ENCODE measurements around the gene DYNLT1. TPM values are rescaled to one million over a fixed set of nuclear protein-coding genes. Genes with fewer than 3 reads are reported as not detected.

The DYNLT1 gene
- total and polyA plus RNA-seq, 2 of the 4 experiments (the other 2 are of a cell fraction): 235 to 349 TPM

DNA sequence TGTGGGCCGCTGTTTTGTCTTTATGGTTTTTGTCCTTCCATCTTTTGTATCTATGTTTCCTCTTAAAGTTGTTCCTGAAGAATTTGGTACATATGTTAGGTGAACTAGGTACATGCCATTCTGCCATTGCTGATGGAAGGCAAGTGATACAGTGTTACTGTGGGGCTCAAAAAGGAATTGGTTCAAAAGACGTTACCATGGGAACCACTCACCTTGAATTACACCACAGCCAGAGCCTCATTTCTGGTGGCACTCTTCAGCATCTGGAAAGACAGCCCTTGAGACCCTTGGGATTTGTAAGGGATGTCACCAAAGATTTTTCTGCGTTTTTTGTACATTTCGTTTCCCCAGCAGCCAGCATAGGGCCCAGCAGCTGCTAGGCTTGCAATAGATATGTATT lies 52.7 kb downstream of the DYNLT1 start:
- dilution Hi-C loops (cut with HindIII; ENCODE audit: low sequenced_read_pairs, unreplicated experiment): no loop called here
- no CpG with 5 or more reads among the region's 4 CpGs for WGBS, 2 experiments (ENCODE audit: extremely low coverage in 2 of 2, insufficient read length in 1 of 2)
- Histone ChIP-seq H4K20me1 (ENCODE audit: insufficient read depth, low read length) (no peaks in the 10 kb centered on the region), H3K4me2 (ENCODE audit: low read depth, low read length) (no peak overlapping the region), H2BK20ac (ENCODE audit: low read depth, low read length) (no peak overlapping the region), H3K4me1 (ENCODE audit: control insufficient read depth, insufficient read depth, low read length) (no peaks in the 10 kb centered on the region; the same call in 1 of the 2 replicates), H4K91ac (ENCODE audit: insufficient read depth, low read depth, low read length) (no peak overlapping the region), H3K4me3 (ENCODE audit: insufficient read depth, low read depth, low read length) (no peak overlapping the region), H2AK5ac (ENCODE audit: low read depth, low read length) (no peak overlapping the region), H3K23ac (ENCODE audit: low read depth, low read length) (no peak overlapping the region), H2BK15ac (ENCODE audit: low read depth, low read length) (no peak overlapping the region), H3K18ac (ENCODE audit: low read depth, low read length) (no peak overlapping the region), H4K8ac (ENCODE audit: low read depth in 2 of 2, low read length in 2 of 2) (no peak overlapping the region), H2AK9ac (replicated peaks; ENCODE audit: low read depth, low read length, poor library complexity) (no peak overlapping the region), H3K79me1 (ENCODE audit: low read depth in 1 of 2, low read length in 2 of 2) (peaks cover 0 to 6% of the 10 kb centered on the region in 2 experiments; a peak in 2 of 4 replicates), H2AFZ (replicated peaks; ENCODE audit: low read length, poor library complexity) (no peak overlapping the region), H4K5ac (ENCODE audit: low read depth, low read length) (no peak overlapping the region), H3K9me3 (ENCODE audit: control insufficient read depth, insufficient read depth, low read length) (no peaks in the 10 kb centered on the region), H3K36me3 (ENCODE audit: control insufficient read depth, insufficient read depth, low read length) (peaks cover 51% of the 10 kb centered on the region), H3K14ac (replicated peaks; ENCODE audit: low read depth, low read length) (no peak overlapping the region), H3K9ac (ENCODE audit: low read depth, low read length) (no peak overlapping the region), H3K56ac (ENCODE audit: extremely low read depth, insufficient read depth, low read length) (no peak overlapping the region), H3K27me3 (ENCODE audit: control insufficient read depth, insufficient read depth, low read length) (no peaks in the 10 kb centered on the region), H3K27ac (ENCODE audit: insufficient read depth, low read length) (no peak overlapping the region), H2BK120ac (ENCODE audit: low read depth, low read length) (no peak overlapping the region), H3K9me1 (ENCODE audit: insufficient read depth, low read length) (peaks cover 6% of the 10 kb centered on the region), H2BK5ac (ENCODE audit: low read depth, low read length, poor library complexity, severe bottlenecking) (no peak overlapping the region), H3K4ac (ENCODE audit: low read depth, low read length) (no peak overlapping the region)
- POLR2A ChIA-PET (ENCODE audit: unreplicated experiment): no interaction called here
- in situ Hi-C loops (cut with MboI; ENCODE audit: low sequenced_read_pairs): no loop called here
- CTCF ChIA-PET: no interaction called here
- no peak for TF ChIP-seq MAFK (IDR thresholded peaks at IDR 0.05; ENCODE audit: low read depth, low read length)
- TF ChIP-seq NFE2L2 (IDR thresholded peaks at IDR 0.05; ENCODE audit: low read depth, low read length): no peak
- TF ChIP-seq BHLHE40 (IDR thresholded peaks at IDR 0.05; ENCODE audit: low read depth, low read length): no peak
- no peak for TF ChIP-seq CEBPB (IDR thresholded peaks at IDR 0.05; ENCODE audit: low read depth, low read length)
- TF ChIP-seq FOS (IDR thresholded peaks at IDR 0.05; ENCODE audit: low read depth, low read length): no peak
- TF ChIP-seq RFX5 (IDR thresholded peaks at IDR 0.05; ENCODE audit: low read depth, low read length): no peak
- no peak for TF ChIP-seq CTCF (conservative IDR thresholded peaks at IDR 0.05; ENCODE audit: low read depth, low read length)
- TF ChIP-seq POLR2A (IDR thresholded peaks at IDR 0.05; ENCODE audit: low read depth, low read length): no peak
- no peak for TF ChIP-seq MXI1 (IDR thresholded peaks at IDR 0.05; ENCODE audit: borderline replicate concordance, low read depth, low read length)
- TF ChIP-seq SMC3 (IDR thresholded peaks at IDR 0.05; ENCODE audit: low read depth, low read length): no peak
- TF ChIP-seq ELK1 (IDR thresholded peaks at IDR 0.05; ENCODE audit: borderline replicate concordance, low read depth, low read length): no peak
- no peak for TF ChIP-seq USF2 (IDR thresholded peaks at IDR 0.05; ENCODE audit: low read depth, low read length)
- no peak for DNase-seq
- no peak for ATAC-seq (ENCODE audit: low read depth)
- intact Hi-C loops (cut with micrococcal nuclease): no loop called here
- BruUV-seq (replicated peaks): no TSS peak

All from IMR-90 (cell line).